Common myeloid progenitor, CD34-positive (primary cell): ENCODE data around the gene CDC34.

ENCODE experiments used
- CTCF ChIA-PET: fragments of 350-600 bp; sonication (Branson Sonifier 250); formaldehyde crosslinking; loops from one replicate; lab custom pipeline; 2021; ENCODE audit warnings: antibody characterized with exemption; lab: Charles Lee
- POLR2A ChIA-PET: fragments of 350-600 bp; sonication (Branson Sonifier 250); formaldehyde crosslinking; loops from one replicate; lab custom pipeline; 2021; ENCODE audit warnings: antibody characterized with exemption; lab: Charles Lee
- DNase-seq, 3 donors: peaks; one replicate each; pipeline versions ENCODE4 v3.0.0 to v3.0.0-alpha.2; 2013
- H3K27ac ChIP-seq, 2 experiments: 1 replicate in 1 of 2; 2 replicates in 1 of 2; pipeline ENCODE4 v1.7.0; 2013; ENCODE audit warnings: inconsistent platforms in 2 of 2, low read length in 2 of 2, mild to moderate bottlenecking in 2 of 2, low read depth in 1 of 2, moderate library complexity in 1 of 2; ENCODE audit not compliant: severe bottlenecking in 2 of 2, insufficient read depth in 1 of 2, poor library complexity in 1 of 2
- H3K27me3 ChIP-seq, 5 experiments: replicated peaks in 2 of 5; 1 replicate in 3 of 5; 2 replicates in 2 of 5; pipeline versions ENCODE4 v1.6.1 to v1.7.0; 2013; ENCODE audit warnings: low read length in 4 of 5, mild to moderate bottlenecking in 2 of 5, moderate library complexity in 2 of 5, inconsistent platforms in 1 of 5; ENCODE audit not compliant: insufficient read depth in 5 of 5, control insufficient read depth in 4 of 5
- H3K36me3 ChIP-seq, 4 experiments: 1 replicate in 2 of 4; 2 replicates in 2 of 4; pipeline versions ENCODE4 v1.6.1 to v1.7.0; 2013; ENCODE audit warnings: low read length in 3 of 4, control low read depth in 1 of 4, mild to moderate bottlenecking in 1 of 4; ENCODE audit not compliant: control insufficient read depth in 4 of 4, insufficient read depth in 4 of 4
- H3K4me1 ChIP-seq, 4 experiments: 1 replicate in 3 of 4; 2 replicates in 1 of 4; pipeline versions ENCODE4 v1.6.1 to v1.7.1; 2013; ENCODE audit warnings: low read length in 3 of 4, mild to moderate bottlenecking in 3 of 4, control low read depth in 1 of 4, inconsistent platforms in 1 of 4, moderate library complexity in 1 of 4; ENCODE audit not compliant: control insufficient read depth in 4 of 4, insufficient read depth in 4 of 4; ENCODE audit errors: control extremely low read depth in 1 of 4
- H3K4me3 ChIP-seq, 7 experiments: 1 replicate in 4 of 7; 2 replicates in 3 of 7; pipeline versions ENCODE4 v1.5.1 to v1.7.0; 2013; ENCODE audit warnings: mild to moderate bottlenecking in 7 of 7, low read length in 6 of 7, moderate library complexity in 6 of 7, inconsistent platforms in 2 of 7, low read depth in 2 of 7, control low read depth in 1 of 7; ENCODE audit not compliant: insufficient read depth in 4 of 7, control insufficient read depth in 1 of 7; ENCODE audit errors: extremely low read depth in 1 of 7
- H3K9me3 ChIP-seq, 5 experiments: 1 replicate in 4 of 5; 2 replicates in 1 of 5; pipeline versions ENCODE4 v1.6.1 to v1.7.1; 2013; ENCODE audit warnings: low read length in 4 of 5, mild to moderate bottlenecking in 2 of 5, inconsistent platforms in 1 of 5, low read depth in 1 of 5, moderate library complexity in 1 of 5; ENCODE audit not compliant: control insufficient read depth in 4 of 5, insufficient read depth in 2 of 5; ENCODE audit errors: control extremely low read depth in 1 of 5
- WGBS: methylation state at CpG from one replicate; pipeline ENCODE4 v1.1.5; 2013; ENCODE audit not compliant: insufficient coverage; 5-methylcytosine and 5-hydroxymethylcytosine counted together

CDC34 gene

GRCh38 chr19:493391-494170 lies 38.0 kb upstream of the CDC34 start:
- no peak overlapping the region for H3K4me3 ChIP-seq
- ChIA-PET POLR2A (no interaction called here), CTCF (interaction anchor here (0.7 to 1.0 kb wide), 2 partner anchors 13 to 17 kb away, joined by 3 to 4 read pairs; no protein-coding TSS in a partner anchor)
- H3K4me1 ChIP-seq: peaks cover 0 to 18% (median 13%) of the 10 kb centered on the region in 4 experiments
- H3K36me3 ChIP-seq: no peaks in the 10 kb centered on the region
- no peak for DNase-seq
- H3K27me3 ChIP-seq: peaks cover 0 to 40% (median 5%) of the 10 kb centered on the region in 5 experiments
- no peak overlapping the region for H3K27ac ChIP-seq
- WGBS: 47% methylated on average over 16 of the region's 23 CpGs
- no peaks in the 10 kb centered on the region for H3K9me3 ChIP-seq

GRCh38 chr19:494171-495080 lies 37.1 kb upstream of the CDC34 start:
- ChIA-PET CTCF (interaction anchor here (0.7 to 1.3 kb wide), 3 partner anchors 12 to 16 kb away, joined by 3 to 9 read pairs (median 4); no protein-coding TSS in a partner anchor), POLR2A (no interaction called here)
- H3K27me3 ChIP-seq: peaks cover 0 to 49% (median 8%) of the 10 kb centered on the region in 5 experiments
- DNase-seq: no peak
- H3K9me3 ChIP-seq: no peaks in the 10 kb centered on the region
- peaks cover 0 to 16% (median 11%) of the 10 kb centered on the region in 4 experiments for H3K4me1 ChIP-seq
- no peak overlapping the region for H3K27ac ChIP-seq
- WGBS: 41% methylated on average over 15 of the region's 22 CpGs
- no peaks in the 10 kb centered on the region for H3K36me3 ChIP-seq
- no peak overlapping the region for H3K4me3 ChIP-seq

- H3K36me3 ChIP-seq: no peaks in the 10 kb centered on the region
- H3K27ac ChIP-seq: no peak overlapping the region
- H3K9me3 ChIP-seq: no peaks in the 10 kb centered on the region
- H3K27me3 ChIP-seq: peaks cover 0 to 54% (median 11%) of the 10 kb centered on the region in 5 experiments
- CTCF ChIA-PET: interaction anchor here (1.2 to 1.3 kb wide), 2 partner anchors 12 kb away, joined by 3 to 9 read pairs; no protein-coding TSS in a partner anchor
- 62% methylated on average over 3 of the region's 10 CpGs for WGBS
- no peak overlapping the region for H3K4me3 ChIP-seq
- POLR2A ChIA-PET: no interaction called here
- peaks cover 0 to 12% (median 7%) of the 10 kb centered on the region in 4 experiments for H3K4me1 ChIP-seq
- DNase-seq: no peak
Measured at GRCh38 chr19:495081-495401, 36.5 kb upstream of the CDC34 start.

- peak in 2 of 3 donors; percentile 52 to 53 for DNase-seq
- no peaks in the 10 kb centered on the region for H3K9me3 ChIP-seq
- peaks cover 0 to 57% (median 12%) of the 10 kb centered on the region in 5 experiments for H3K27me3 ChIP-seq
- CTCF ChIA-PET: interaction anchor here (1.2 to 1.3 kb wide), 2 partner anchors 11 to 13 kb away, joined by 3 to 9 read pairs; no protein-coding TSS in a partner anchor
- H3K36me3 ChIP-seq: no peaks in the 10 kb centered on the region
- no peak overlapping the region for H3K27ac ChIP-seq
- H3K4me1 ChIP-seq: peaks cover 0 to 12% (median 6%) of the 10 kb centered on the region in 4 experiments
- POLR2A ChIA-PET: no interaction called here
- no peak overlapping the region for H3K4me3 ChIP-seq
- WGBS: 34% methylated on average over 31 of the region's 32 CpGs
Measured at GRCh38 chr19:495402-496111, 36.0 kb upstream of the CDC34 start.

GRCh38 chr19:496112-496665 lies 35.4 kb upstream of the CDC34 start, which contains the start of gene MADCAM1:
Gene MADCAM1, plus strand, starts transcription at chr19:496486. Its CDS starts 14 bp downstream, at chr19:496500.
- no peak for DNase-seq
- peaks cover 0 to 57% (median 12%) of the 10 kb centered on the region in 5 experiments for H3K27me3 ChIP-seq
- no peaks in the 10 kb centered on the region for H3K9me3 ChIP-seq
- H3K27ac ChIP-seq: no peak within 1 kb of the TSS
- no peaks in the 10 kb centered on the region for H3K36me3 ChIP-seq
- no peak within 1 kb of the TSS for H3K4me3 ChIP-seq
- ChIA-PET POLR2A (no interaction called here), CTCF (interaction anchor here (1.2 to 1.3 kb wide), 2 partner anchors 10 to 14 kb away, joined by 3 to 9 read pairs; no protein-coding TSS in a partner anchor)
- H3K4me1 ChIP-seq: peaks cover 0 to 12% (median 5%) of the 10 kb centered on the region in 4 experiments
- 19% methylated on average over 12 of the region's 33 CpGs for WGBS

- H3K4me1 ChIP-seq: peaks cover 0 to 12% (median 4%) of the 10 kb centered on the region in 4 experiments
- ChIA-PET CTCF (no interaction called here), POLR2A (no interaction called here)
- no peaks in the 10 kb centered on the region for H3K36me3 ChIP-seq
- no peak overlapping the region for H3K27ac ChIP-seq
- H3K27me3 ChIP-seq: peaks cover 0 to 57% (median 12%) of the 10 kb centered on the region in 5 experiments
- no peaks in the 10 kb centered on the region for H3K9me3 ChIP-seq
- 20% methylated on average over 1 of the region's 18 CpGs for WGBS
- no peak overlapping the region for H3K4me3 ChIP-seq
- no peak for DNase-seq
Measured at GRCh38 chr19:496986-497385, 34.6 kb upstream of the CDC34 start.
